Prostate gland (tissue), 2 donors: ENCODE results near the gene NUTF2. TPM values are rescaled to one million over a fixed set of nuclear protein-coding genes. Genes with fewer than 3 reads are reported as not detected.

ENCODE experiments used
- DNase-seq: peaks from one replicate; pipeline ENCODE4 v3.0.0-alpha.2; 2019; ENCODE audit warnings: low spot score
- H3K27ac ChIP-seq, 2 donors: fragments of 200-600 bp; sonication (generic); 2 replicates each; pipeline ENCODE4 v1.5.1; 2017 to 2019
- H3K27me3 ChIP-seq: fragments of 200-600 bp; sonication (generic); replicated peaks from 2 replicates; pipeline ENCODE4 v1.5.1; 2019; ENCODE audit not compliant: insufficient read depth
- H3K36me3 ChIP-seq, 2 donors: fragments of 200-600 bp; sonication (generic); 1 replicate in 1 of 2; 2 replicates in 1 of 2; pipeline versions ENCODE4 v1.5.1 to v1.8.1; 2017 to 2019
- H3K4me1 ChIP-seq: fragments of 200-600 bp; sonication (generic); replicated peaks from 2 replicates; pipeline ENCODE4 v1.5.1; 2019
- H3K4me3 ChIP-seq, 2 donors: fragments of 200-600 bp; sonication (generic); 2 replicates each; pipeline ENCODE4 v1.5.1; 2017 to 2019
- H3K9me3 ChIP-seq: fragments of 200-600 bp; sonication (generic); 2 replicates; pipeline ENCODE4 v1.5.1; 2017
- CTCF ChIP-seq, 4 experiments: fragments of 200-600 bp in 2 of 4; fragments of 450-650 bp in 2 of 4; sonication (generic) in 2 of 4; IDR thresholded peaks; 1 replicate in 3 of 4; 2 replicates in 1 of 4; pipeline ENCODE4 v1.5.1; 2016 to 2019; ENCODE audit warnings: antibody characterized with exemption in 4 of 4, mild to moderate bottlenecking in 2 of 4, moderate library complexity in 2 of 4
- POLR2A ChIP-seq: fragments of 450-650 bp; IDR thresholded peaks from one replicate; pipeline ENCODE4 v1.6.1; 2016; ENCODE audit warnings: antibody characterized with exemption, mild to moderate bottlenecking
- POLR2AphosphoS5 ChIP-seq: sonication (generic); formaldehyde crosslinking; IDR thresholded peaks from one replicate; pipeline ENCODE4 v1.6.1; 2017; ENCODE audit warnings: antibody characterized with exemption
- WGBS: methylation state at CpG from one replicate; pipeline ENCODE4 v1.1.5; 2018; 5-methylcytosine and 5-hydroxymethylcytosine counted together
- intact Hi-C: fragments of 100-400 bp; cut with DNase I; formaldehyde crosslinking; loops from one replicate; pipeline ENCODE4 v1.14.2; 2022
- total RNA-seq, 2 donors: library from RNA; depleted of rRNA; stranded (reverse); fragments of >200 nt; gene quantifications; one replicate each; pipeline ENCODE4 v1.1.0, GENCODE V29; 2016

Gene NUTF2
- total RNA-seq: 100 to 1,000 TPM in 1 of 2 donors, 10 to 100 TPM in 1; 61.5 to 234 TPM

GRCh38 chr16:67846320-67847063, at the start of gene NUTF2:
Gene NUTF2 (plus strand): TSS chr16:67846933. CDS start chr16:67865131, 18,198 bp downstream.
- Histone ChIP-seq H3K4me1 (peaks cover 15% of the 10 kb centered on the region), H3K36me3 (no peaks in the 10 kb centered on the region), H3K4me3 (peak within 1 kb of the TSS; percentile 78 to 91), H3K27ac (peak within 1 kb of the TSS; percentile 96 to 97), H3K27me3 (no peaks in the 10 kb centered on the region), H3K9me3 (no peaks in the 10 kb centered on the region)
- under 1% methylated on average over 54 of the region's 57 CpGs for WGBS
- TF ChIP-seq CTCF (IDR thresholded peaks at IDR 0.05): peak in 2 of 4 experiments; percentile 32 to 35
- TF ChIP-seq POLR2A: peak; percentile 54
- TF ChIP-seq POLR2AphosphoS5: peak; percentile 92
- intact Hi-C loops: loop anchor here (2.0 kb wide), 1 partner anchor 24 kb away; no protein-coding TSS in a partner anchor
- peak; percentile 91 for DNase-seq

- Histone ChIP-seq H3K4me3 (no peak overlapping the region), H3K9me3 (no peaks in the 10 kb centered on the region), H3K36me3 (no peaks in the 10 kb centered on the region), H3K4me1 (peaks cover 11% of the 10 kb centered on the region), H3K27me3 (no peaks in the 10 kb centered on the region), H3K27ac (no peak overlapping the region)
- DNase-seq: no peak
- intact Hi-C loops: loop anchor here (10.0 kb wide), 1 partner anchor 126 kb away; no protein-coding TSS in a partner anchor
- TF ChIP-seq POLR2A (no peak), CTCF (IDR thresholded peaks at IDR 0.05) (no peak), POLR2AphosphoS5 (no peak)
- 85% methylated on average over 7 of the region's 7 CpGs for WGBS
Measured at GRCh38 chr16:67800338-67800926, 46.3 kb upstream of the NUTF2 start.

DNA sequence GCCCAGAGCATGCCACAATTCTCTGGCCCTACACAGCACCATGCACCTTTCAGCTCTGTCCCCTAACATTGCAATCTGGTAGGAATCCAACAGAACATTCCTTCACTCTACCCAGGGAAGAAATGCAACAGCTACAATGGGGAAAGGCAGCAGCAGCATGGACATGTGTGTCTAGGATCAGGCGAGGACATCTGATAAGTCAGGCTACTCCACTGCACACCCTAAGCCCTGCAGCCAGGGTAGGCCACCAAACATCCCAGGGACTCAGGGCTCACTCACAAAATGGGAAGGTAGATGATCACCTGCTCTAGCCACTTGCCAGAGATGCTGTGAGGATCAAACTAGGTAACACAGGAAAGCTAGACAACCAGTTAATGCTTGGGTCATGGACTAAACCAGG, 45.5 kb upstream of the NUTF2 start:
- TF ChIP-seq POLR2A: no peak
- TF ChIP-seq POLR2AphosphoS5: no peak
- TF ChIP-seq CTCF (IDR thresholded peaks at IDR 0.05): no peak
- H3K4me3 ChIP-seq: no peak overlapping the region
- peaks cover 14% of the 10 kb centered on the region for H3K4me1 ChIP-seq
- H3K9me3 ChIP-seq: no peaks in the 10 kb centered on the region
- DNase-seq: no peak
- 100% methylated on average over 1 of the region's 1 CpG for WGBS
- H3K27me3 ChIP-seq: no peaks in the 10 kb centered on the region
- no peak overlapping the region for H3K27ac ChIP-seq
- no peaks in the 10 kb centered on the region for H3K36me3 ChIP-seq
- intact Hi-C loops: loop anchor here (10.0 kb wide), 1 partner anchor 126 kb away; no protein-coding TSS in a partner anchor

- Histone ChIP-seq H3K9me3 (no peaks in the 10 kb centered on the region), H3K27ac (no peak overlapping the region), H3K27me3 (no peaks in the 10 kb centered on the region), H3K36me3 (no peaks in the 10 kb centered on the region), H3K4me1 (peaks cover 14% of the 10 kb centered on the region), H3K4me3 (no peak overlapping the region)
- intact Hi-C loops: loop anchor here (10.0 kb wide), 1 partner anchor 127 kb away; no protein-coding TSS in a partner anchor
- WGBS: 100% methylated on average over 2 of the region's 2 CpGs
- no peak for DNase-seq
- TF ChIP-seq POLR2AphosphoS5: no peak
- TF ChIP-seq CTCF (IDR thresholded peaks at IDR 0.05): no peak
- TF ChIP-seq POLR2A: no peak
Measured at GRCh38 chr16:67801883-67802282, 44.9 kb upstream of the NUTF2 start.
